ENCODE results near the gene BTRC. TPM values are rescaled to one million over a fixed set of nuclear protein-coding genes. Genes with fewer than 3 reads are reported as not detected.
"Not testable (repeated sequence)": the region's sequence is repeated elsewhere in the genome, so short reads cannot be mapped to it uniquely, and the experiment has no call there.

Gene BTRC
- polyA plus RNA-seq, 1 donor, result 29.4 TPM

DNA sequence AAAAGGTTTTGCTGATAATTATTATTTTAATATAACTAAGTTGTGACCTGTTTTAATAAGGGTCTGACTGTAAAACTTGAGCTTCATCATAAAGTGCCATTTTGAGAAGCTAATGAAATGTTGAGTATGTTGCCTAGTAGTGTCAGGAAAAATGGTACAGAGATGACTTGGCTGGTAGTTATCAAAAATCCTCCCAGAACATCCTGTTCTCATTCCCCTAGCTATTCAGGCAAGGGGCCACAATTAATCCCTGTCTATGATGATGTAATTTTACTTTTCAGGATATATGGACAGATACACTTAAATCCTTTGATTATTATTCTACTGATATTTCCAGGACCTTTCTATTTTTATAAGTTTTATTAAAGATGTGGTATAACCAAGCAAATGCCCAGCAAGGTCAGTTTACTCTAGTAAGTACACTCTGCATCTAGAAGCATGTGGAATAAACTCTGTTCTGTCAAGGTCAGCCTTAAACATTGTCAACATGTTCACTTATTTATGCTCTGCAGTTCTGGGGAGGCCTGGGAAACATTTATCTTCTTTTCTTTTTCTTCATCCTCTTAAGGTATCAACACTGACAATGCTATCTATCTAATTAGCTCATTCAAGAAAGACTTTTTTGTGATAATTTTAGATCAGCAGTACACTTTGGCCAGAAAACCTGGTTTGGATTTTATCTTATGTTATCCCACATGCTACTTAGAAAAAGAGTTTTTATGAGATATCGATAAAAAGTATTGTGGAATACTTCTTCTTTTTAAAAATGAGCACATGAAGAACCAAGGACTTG, 32.1 kb downstream of the BTRC start:
- DNase-seq, result no peak

- DNase-seq, result no peak
These were observed 32.8 kb downstream of the BTRC start for GRCh38 chr10:101386659-101387259.

DNA sequence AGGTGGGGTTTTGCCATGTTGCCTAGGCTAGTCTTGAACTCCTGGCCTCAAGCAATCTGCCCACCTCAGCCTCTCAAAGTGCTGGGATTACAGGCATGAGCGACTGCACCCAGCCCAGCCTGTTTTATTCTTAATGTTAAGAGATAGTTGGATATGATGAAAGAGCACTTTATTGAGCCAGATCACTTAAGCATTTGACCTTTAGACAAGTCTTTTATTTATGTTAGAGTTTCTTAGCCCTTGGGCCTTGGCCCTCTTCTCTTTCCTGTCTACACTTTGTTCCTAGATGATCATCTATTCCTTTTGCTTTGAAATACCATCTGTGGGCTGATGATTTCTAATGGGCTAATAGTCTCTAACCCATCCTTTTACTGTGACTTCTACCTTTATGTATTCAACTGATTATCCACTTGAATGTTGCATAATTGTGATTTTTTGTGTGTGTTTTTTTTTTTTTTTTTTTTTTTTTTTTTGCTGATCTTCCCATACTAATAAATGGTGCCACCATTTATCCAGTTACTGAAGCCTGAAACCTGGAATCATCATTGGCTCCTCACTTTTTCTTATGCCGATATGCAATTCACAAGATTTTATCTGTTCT, 34.8 kb downstream of the BTRC start:
- no peak for DNase-seq

DNA sequence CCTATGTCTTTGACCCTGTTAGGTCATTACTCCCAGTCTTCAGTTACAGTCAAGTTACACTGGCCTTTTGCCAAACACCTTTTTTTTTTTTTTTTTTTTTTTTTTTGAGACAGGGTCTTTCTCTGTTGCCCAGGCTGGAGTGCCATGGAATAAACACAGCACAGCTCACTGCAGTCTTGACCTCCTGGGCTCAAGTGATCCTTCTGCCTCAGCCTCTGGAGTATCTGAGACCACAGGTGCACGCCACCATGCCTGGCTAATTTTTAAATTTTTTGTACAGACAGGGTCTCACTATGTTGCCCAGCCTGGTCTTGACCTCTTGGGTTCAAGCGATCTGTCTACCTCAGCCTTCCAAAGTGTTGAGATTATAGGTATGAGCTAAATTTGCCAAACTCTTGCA, 35.6 kb downstream of the BTRC start:
- DNase-seq, result not testable (repeated sequence)

DNA sequence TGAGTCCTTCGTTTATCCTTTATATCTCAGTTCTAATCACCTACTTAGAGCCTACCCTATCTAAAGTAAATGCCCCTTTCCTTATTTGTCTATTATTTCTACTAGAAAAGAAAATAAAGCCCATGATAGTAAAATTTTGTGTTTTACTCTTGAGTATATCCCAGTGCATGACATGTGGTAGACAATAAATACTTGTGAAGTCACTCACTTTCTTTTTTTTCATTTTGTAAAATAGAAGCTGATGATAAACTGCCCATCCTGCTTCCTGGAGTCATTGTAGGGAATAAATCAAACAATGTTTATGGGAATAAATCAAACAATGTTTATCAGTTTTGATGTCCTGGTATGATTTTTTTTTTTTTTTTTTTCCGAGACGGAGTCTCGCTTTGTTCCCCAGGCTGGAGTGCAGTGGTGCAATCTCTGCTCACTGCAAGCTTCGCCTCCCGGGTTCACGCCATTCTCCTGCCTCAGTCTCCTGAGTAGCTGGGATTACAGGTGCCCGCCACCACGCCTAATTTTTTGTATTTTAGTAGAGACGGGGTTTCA, 36.1 kb downstream of the BTRC start:
- DNase-seq, result no peak

- DNase-seq, result no peak
These were observed 39.4 kb downstream of the BTRC start for GRCh38 chr10:101393378-101393777.

- no peak for DNase-seq
These were observed 40.7 kb downstream of the BTRC start for GRCh38 chr10:101394524-101395133.

DNA sequence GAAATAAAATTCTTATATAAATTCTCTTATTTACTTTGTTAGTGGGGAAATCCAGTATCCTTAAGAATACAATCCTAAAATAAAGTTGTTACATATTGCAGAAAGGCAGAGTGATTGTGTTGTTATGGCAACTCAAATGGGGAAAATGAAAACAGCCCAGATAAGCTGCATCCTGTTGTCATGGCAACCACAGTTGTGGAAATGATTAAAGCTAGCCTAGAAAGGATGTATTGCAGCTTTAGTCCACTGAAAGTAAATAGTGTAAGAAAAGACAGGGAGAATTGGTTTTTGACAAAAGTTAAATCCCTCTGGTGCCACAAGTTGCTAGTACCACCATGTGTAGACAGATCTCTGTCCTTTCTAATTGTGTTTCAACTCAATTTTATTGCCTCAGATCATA, 43.2 kb downstream of the BTRC start:
- peak; percentile 50 for DNase-seq

GRCh38 chr10:101400585-101400984, 46.6 kb downstream of the BTRC start:
- no peak for DNase-seq

- DNase-seq, result no peak
These were observed 48.7 kb downstream of the BTRC start for GRCh38 chr10:101402711-101403110.

- DNase-seq, result no peak
These were observed 49.2 kb downstream of the BTRC start for GRCh38 chr10:101403161-101403560.

DNA sequence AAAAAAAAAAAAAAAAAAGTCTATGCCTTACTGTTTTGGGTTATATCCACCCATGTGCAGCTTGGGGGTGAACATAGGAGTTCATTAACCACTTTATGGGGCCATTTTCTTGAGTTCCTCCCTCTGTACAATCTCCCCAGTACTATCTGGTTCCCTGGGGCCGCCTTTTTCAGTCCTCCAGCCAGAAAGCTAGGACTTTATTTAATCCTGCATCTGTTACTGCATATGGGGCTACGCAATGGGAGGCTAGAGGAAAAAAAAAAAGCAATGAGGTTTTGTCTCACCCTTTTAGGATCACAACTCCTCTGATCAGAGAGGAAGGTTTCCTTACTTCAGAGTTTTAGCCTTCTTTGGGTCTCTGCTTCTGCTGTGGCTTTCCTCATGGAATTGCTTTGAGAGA, 51.0 kb downstream of the BTRC start:
- DNase-seq, result no peak

- no peak for DNase-seq
These were observed 57.6 kb downstream of the BTRC start for GRCh38 chr10:101411598-101411997.

DNA sequence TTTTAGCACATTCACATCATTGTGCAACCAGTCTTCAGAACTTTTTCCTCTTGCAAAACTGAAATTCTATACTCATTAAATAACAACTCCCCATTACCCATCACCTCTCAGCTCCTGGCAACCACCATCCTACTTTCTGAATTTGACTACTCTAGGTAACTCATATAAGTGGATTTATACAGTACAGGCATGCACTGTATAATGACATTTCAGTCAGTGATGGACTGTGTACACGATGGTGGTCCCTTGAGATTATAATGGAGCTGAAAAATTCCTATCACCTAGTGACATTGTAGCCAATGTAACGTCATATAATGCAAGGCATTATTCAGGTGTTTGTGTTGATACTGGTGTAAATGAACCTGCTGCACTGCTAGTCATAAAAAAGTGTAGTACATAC, 60.1 kb downstream of the BTRC start:
- no peak for DNase-seq

- no peak for DNase-seq
These were observed 61.9 kb downstream of the BTRC start for GRCh38 chr10:101415884-101416283.

DNA sequence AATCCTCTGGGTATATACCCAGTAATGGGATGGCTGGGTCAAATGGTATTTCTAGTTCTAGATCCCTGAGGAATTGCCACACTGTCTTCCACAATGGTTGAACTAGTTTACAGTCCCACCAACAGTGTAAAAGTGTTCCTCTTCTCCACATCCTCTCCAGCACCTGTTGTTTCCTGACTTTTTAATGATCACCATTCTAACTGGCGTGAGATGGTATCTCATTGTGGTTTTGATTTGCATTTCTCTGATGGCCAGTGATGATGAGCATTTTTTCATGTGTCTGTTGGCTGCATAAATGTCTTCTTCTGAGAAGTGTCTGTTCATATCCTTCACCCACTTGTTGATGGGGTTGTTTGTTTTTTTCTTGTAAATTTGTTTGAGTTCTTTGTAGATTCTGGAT, 68.0 kb downstream of the BTRC start:
- DNase-seq, result not testable (repeated sequence)

- DNase-seq, result no peak
These were observed 71.6 kb downstream of the BTRC start for GRCh38 chr10:101425535-101425934.

GRCh38 chr10:101428036-101428435, 74.1 kb downstream of the BTRC start:
- no peak for DNase-seq

DNA sequence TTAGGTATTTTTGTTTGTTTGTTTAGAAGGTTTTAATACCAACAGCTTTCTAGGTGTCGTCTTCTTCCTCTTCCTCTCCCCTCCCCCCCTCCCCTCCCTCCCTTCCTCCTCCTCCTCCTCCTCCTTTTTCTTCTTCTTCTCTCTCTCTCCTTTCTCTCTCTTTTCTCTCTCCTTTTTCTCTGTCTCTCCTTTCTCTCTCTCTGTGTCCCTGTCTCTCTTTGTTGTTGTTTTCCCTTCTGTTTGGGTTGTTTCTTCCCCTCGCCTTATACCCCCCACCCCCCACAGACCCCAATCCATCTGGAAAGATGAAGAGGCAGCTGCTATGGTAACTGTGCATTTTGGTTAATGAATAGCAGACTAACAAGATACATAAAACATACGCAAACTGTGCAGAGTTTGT, 75.5 kb downstream of the BTRC start:
- no peak for DNase-seq

DNA sequence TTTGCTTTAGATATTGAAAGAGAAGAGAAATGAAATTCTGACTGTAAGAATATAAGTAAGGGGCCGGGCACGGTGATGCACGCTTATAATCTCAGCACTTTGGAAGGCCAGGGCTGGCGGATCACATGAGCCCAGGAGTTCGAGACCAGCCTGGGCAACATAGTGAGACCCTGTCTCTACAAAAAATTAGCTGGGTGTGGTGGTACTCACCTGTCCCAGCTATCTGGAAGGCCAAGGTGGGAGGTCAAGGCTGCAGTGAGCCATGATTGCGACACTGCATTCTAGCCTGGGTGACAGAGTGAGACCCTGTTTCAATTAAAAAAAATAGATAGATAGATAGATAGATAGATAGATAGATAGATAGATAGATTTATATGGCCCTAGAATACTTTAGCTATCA, 82.3 kb downstream of the BTRC start:
- no peak for DNase-seq

GRCh38 chr10:101438881-101439391, 85.0 kb downstream of the BTRC start:
- no peak for DNase-seq
